ENCODE measurements around the gene PIK3R4. TPM values are rescaled to one million over a fixed set of nuclear protein-coding genes. Genes with fewer than 3 reads are reported as not detected.

Gene PIK3R4
- total RNA-seq, 1 donor = 35.5 TPM

DNA sequence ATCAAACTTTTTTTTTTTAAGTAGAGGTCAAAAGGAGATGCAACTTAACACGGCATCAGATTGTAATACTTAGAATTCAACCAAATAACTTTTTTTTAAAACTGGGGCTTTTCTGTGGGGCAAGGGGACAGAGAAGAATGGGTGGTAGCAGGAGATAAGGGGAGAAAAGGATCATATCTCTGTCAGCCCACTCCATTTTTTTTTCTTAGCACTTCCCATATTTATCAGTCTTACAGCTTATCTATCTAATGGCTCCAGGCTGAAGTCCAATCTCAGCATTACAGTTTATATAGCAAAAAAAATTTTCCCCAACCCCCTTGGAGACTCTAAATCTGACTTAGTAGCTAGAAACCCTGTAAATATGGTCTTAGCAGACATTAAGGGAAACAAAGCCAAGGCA is 69.3 kb downstream of the PIK3R4 start:
- Histone ChIP-seq H4K20me1 (ENCODE audit: insufficient read depth, low read length) (no peaks in the 10 kb centered on the region), H3K9me3 (ENCODE audit: low read depth, low read length) (no peaks in the 10 kb centered on the region), H3K27ac (ENCODE audit: low read depth, low read length) (no peak overlapping the region), H3K4me2 (ENCODE audit: insufficient read depth, low read length) (no peak overlapping the region), H3K4me3 (ENCODE audit: insufficient read depth, low read length) (no peak overlapping the region), H2AFZ (ENCODE audit: low read length) (no peak overlapping the region), H3K27me3 (ENCODE audit: insufficient read depth, low read length) (no peaks in the 10 kb centered on the region), H3K36me3 (ENCODE audit: insufficient read depth, low read length) (peaks cover 29% of the 10 kb centered on the region), H3K4me1 (ENCODE audit: insufficient read depth, low read length) (no peaks in the 10 kb centered on the region), H3K79me2 (ENCODE audit: insufficient read depth, low read length) (no peaks in the 10 kb centered on the region)
- no peak for DNase-seq (ENCODE audit: insufficient read length, low spot score, missing footprints)
- TF ChIP-seq, protein P1, sequence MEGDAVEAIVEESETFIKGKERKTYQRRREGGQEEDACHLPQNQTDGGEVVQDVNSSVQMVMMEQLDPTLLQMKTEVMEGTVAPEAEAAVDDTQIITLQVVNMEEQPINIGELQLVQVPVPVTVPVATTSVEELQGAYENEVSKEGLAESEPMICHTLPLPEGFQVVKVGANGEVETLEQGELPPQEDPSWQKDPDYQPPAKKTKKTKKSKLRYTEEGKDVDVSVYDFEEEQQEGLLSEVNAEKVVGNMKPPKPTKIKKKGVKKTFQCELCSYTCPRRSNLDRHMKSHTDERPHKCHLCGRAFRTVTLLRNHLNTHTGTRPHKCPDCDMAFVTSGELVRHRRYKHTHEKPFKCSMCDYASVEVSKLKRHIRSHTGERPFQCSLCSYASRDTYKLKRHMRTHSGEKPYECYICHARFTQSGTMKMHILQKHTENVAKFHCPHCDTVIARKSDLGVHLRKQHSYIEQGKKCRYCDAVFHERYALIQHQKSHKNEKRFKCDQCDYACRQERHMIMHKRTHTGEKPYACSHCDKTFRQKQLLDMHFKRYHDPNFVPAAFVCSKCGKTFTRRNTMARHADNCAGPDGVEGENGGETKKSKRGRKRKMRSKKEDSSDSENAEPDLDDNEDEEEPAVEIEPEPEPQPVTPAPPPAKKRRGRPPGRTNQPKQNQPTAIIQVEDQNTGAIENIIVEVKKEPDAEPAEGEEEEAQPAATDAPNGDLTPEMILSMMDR (IDR thresholded peaks at IDR 0.05; ENCODE audit: extremely low read depth, low read depth, low read length) = no peak

DNA sequence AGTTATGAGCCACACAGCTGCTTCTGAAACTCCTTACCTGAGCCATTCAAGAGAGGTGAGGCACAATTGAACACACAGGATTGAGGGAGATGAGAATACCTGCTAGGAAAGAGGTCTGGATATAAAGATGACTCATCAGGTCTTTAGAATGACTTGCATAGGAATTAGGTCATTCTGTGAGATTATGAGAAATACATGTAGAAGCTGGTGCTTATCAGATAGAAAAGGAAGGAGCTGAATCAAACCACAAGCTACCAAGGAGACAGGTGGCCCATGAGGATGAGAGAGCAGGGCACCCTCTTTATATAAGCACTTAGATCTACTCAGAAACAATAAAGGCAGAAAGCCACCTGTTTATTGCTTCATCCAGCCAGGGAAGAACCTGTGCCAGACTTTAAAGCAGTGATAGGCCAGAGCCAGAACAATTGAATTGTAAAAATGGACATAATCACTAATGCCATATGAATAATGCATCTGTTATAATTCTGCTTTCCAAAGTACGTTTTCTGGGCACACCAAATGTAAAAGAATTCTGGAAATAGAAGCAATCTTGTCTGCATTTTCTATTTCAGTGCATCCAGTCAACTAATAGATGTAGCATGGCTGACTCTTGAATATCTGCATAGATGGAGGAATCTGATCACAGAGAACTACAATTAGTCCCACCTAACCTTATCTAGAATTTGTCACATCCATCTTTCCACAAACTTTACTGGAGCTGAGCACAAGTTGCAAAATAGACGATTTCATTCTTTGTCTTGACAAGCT is 74.9 kb downstream of the PIK3R4 start:
- Histone ChIP-seq H2AFZ (ENCODE audit: low read length) (no peak overlapping the region), H3K27me3 (ENCODE audit: insufficient read depth, low read length) (no peaks in the 10 kb centered on the region)
- DNase-seq (ENCODE audit: insufficient read length, low spot score, missing footprints) = no peak

DNA sequence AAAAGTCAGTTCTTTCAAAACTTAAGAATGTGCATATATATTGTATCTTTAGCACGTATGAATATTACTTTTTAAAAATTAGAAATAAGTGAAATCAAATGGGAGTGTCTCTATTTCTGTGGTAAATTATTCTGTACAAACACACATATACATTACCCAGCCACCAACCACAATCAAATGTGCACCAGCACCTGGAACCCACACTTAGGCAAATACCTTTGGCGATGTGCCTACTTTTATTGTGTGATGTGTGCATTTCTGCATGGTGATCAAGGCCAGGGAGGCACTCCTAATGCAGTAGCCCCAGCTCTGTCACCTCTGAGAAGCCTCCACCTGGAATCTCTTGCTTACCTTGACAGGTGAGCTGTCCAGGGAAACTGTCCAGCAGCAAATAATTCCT is 76.9 kb downstream of the PIK3R4 start:
- no peak for DNase-seq (ENCODE audit: insufficient read length, low spot score, missing footprints)
- Histone ChIP-seq H2AFZ (ENCODE audit: low read length) (no peak overlapping the region), H3K4me1 (ENCODE audit: insufficient read depth, low read length) (no peaks in the 10 kb centered on the region), H3K4me2 (ENCODE audit: insufficient read depth, low read length) (no peak overlapping the region), H3K27me3 (ENCODE audit: insufficient read depth, low read length) (no peaks in the 10 kb centered on the region), H3K79me2 (ENCODE audit: insufficient read depth, low read length) (no peaks in the 10 kb centered on the region), H3K36me3 (ENCODE audit: insufficient read depth, low read length) (no peaks in the 10 kb centered on the region), H3K27ac (ENCODE audit: low read depth, low read length) (no peak overlapping the region), H3K9me3 (ENCODE audit: low read depth, low read length) (no peaks in the 10 kb centered on the region), H3K4me3 (ENCODE audit: insufficient read depth, low read length) (no peak overlapping the region), H4K20me1 (ENCODE audit: insufficient read depth, low read length) (no peaks in the 10 kb centered on the region)
- TF ChIP-seq, protein P1 (IDR thresholded peaks at IDR 0.05; ENCODE audit: extremely low read depth, low read depth, low read length) = no peak

More for the DNA sequence above, 74.9 kb downstream of the PIK3R4 start:
- Histone ChIP-seq H3K79me2 (ENCODE audit: insufficient read depth, low read length) (no peaks in the 10 kb centered on the region), H4K20me1 (ENCODE audit: insufficient read depth, low read length) (no peaks in the 10 kb centered on the region), H3K27ac (ENCODE audit: low read depth, low read length) (no peak overlapping the region), H3K4me3 (ENCODE audit: insufficient read depth, low read length) (no peak overlapping the region), H3K4me1 (ENCODE audit: insufficient read depth, low read length) (no peaks in the 10 kb centered on the region), H3K4me2 (ENCODE audit: insufficient read depth, low read length) (no peak overlapping the region), H3K36me3 (ENCODE audit: insufficient read depth, low read length) (no peaks in the 10 kb centered on the region), H3K9me3 (ENCODE audit: low read depth, low read length) (no peaks in the 10 kb centered on the region)
- TF ChIP-seq, protein P1 (IDR thresholded peaks at IDR 0.05; ENCODE audit: extremely low read depth, low read depth, low read length) = no peak

DNA sequence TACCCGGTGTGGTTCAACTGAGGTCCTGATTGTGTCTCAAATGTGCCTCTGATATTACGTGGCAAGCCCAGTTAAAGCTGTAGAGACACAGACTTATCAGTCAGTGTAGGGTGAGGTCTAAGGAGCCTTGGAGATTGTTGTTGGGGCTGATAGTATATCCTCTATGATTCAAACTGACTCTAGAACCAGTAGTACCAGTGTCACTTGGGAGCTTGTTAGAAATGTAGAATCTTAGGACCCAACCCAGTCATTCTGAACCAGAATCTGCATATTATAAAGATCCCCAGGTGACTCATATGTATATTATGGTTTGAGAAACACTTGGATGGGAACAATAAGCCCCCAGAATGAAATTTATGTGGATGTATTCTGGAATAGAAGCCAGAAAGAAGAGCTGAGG is 83.5 kb downstream of the PIK3R4 start:
- no peaks in the 10 kb centered on the region for H3K36me3 ChIP-seq (ENCODE audit: insufficient read depth, low read length)
- TF ChIP-seq, protein P1 (IDR thresholded peaks at IDR 0.05; ENCODE audit: extremely low read depth, low read depth, low read length) = no peak
- H3K79me2 ChIP-seq (ENCODE audit: insufficient read depth, low read length) = no peaks in the 10 kb centered on the region
- no peak overlapping the region for H3K27ac ChIP-seq (ENCODE audit: low read depth, low read length)
- no peak overlapping the region for H3K4me2 ChIP-seq (ENCODE audit: insufficient read depth, low read length)
- peaks cover 6% of the 10 kb centered on the region for H3K4me1 ChIP-seq (ENCODE audit: insufficient read depth, low read length)
- no peak for DNase-seq (ENCODE audit: insufficient read length, low spot score, missing footprints)
- no peak overlapping the region for H2AFZ ChIP-seq (ENCODE audit: low read length)
- H3K27me3 ChIP-seq (ENCODE audit: insufficient read depth, low read length) = no peaks in the 10 kb centered on the region
- H4K20me1 ChIP-seq (ENCODE audit: insufficient read depth, low read length) = no peaks in the 10 kb centered on the region
- no peaks in the 10 kb centered on the region for H3K9me3 ChIP-seq (ENCODE audit: low read depth, low read length)
- no peak overlapping the region for H3K4me3 ChIP-seq (ENCODE audit: insufficient read depth, low read length)
